CMK (cell line): ENCODE data around the gene PCSK4.

Experiments used
- DNase-seq: peaks from one replicate; pipeline ENCODE4 v3.0.0-alpha.2; 2010; ENCODE audit warnings: low read depth

PCSK4 gene

GRCh38 chr19:1438035-1438932 is 51.9 kb downstream of the PCSK4 start, which contains the start of gene RPS15:
Gene RPS15, plus strand, starts transcription at chr19:1438396. Its CDS starts 30 bp downstream, at chr19:1438426.
- DNase-seq = peak; percentile 93

GRCh38 chr19:1437609-1438008 is 52.5 kb downstream of the PCSK4 start:
- no peak for DNase-seq

GRCh38 chr19:1435378-1435989 is 54.7 kb downstream of the PCSK4 start:
- DNase-seq = no peak

- DNase-seq = no peak
These were observed 55.5 kb downstream of the PCSK4 start for GRCh38 chr19:1434577-1435060.

GRCh38 chr19:1434040-1434366 is 56.1 kb downstream of the PCSK4 start:
- no peak for DNase-seq

- no peak for DNase-seq
These were observed 56.8 kb downstream of the PCSK4 start for GRCh38 chr19:1433119-1434039.

- no peak for DNase-seq
These were observed 57.7 kb downstream of the PCSK4 start for GRCh38 chr19:1432507-1432887.

- DNase-seq = no peak
These were observed 58.2 kb downstream of the PCSK4 start for GRCh38 chr19:1431759-1432506.
